HG02759 (cell line): ENCODE measurements around the gene ANKRD33B.

Experiments used
- ATAC-seq: cut with Tn5 transposase; IDR thresholded peaks from one replicate; pipeline ENCODE4 v1.9.1; 2021; ENCODE audit warnings: mild to moderate bottlenecking, moderate library complexity; ENCODE audit not compliant: unreplicated experiment

The ANKRD33B gene

GRCh38 chr5:10577371-10578292 lies 13.8 kb downstream of the ANKRD33B start:
- peak; percentile 51 for ATAC-seq

GRCh38 chr5:10578293-10578665 lies 14.4 kb downstream of the ANKRD33B start:
- ATAC-seq = no peak

DNA sequence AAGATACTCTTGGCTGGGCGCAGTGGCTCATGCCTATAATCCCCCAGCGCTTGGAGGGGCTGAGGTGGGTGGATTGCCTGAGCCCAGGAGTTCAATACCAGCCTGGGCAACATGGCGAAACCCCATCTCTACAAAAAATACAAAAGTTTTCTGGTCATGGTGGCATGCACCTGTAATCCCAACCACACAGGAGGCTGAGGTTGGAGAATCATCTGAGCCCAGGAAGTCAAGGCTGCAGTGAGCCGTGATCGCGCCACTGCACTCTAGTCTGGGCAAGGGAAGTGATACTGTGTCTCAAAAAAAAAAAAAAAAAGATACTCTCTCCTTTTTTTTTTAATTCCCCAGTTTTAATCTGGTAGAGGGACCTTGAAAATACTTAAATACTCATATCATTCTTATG lies 15.0 kb downstream of the ANKRD33B start:
- ATAC-seq = peak; percentile 58

DNA sequence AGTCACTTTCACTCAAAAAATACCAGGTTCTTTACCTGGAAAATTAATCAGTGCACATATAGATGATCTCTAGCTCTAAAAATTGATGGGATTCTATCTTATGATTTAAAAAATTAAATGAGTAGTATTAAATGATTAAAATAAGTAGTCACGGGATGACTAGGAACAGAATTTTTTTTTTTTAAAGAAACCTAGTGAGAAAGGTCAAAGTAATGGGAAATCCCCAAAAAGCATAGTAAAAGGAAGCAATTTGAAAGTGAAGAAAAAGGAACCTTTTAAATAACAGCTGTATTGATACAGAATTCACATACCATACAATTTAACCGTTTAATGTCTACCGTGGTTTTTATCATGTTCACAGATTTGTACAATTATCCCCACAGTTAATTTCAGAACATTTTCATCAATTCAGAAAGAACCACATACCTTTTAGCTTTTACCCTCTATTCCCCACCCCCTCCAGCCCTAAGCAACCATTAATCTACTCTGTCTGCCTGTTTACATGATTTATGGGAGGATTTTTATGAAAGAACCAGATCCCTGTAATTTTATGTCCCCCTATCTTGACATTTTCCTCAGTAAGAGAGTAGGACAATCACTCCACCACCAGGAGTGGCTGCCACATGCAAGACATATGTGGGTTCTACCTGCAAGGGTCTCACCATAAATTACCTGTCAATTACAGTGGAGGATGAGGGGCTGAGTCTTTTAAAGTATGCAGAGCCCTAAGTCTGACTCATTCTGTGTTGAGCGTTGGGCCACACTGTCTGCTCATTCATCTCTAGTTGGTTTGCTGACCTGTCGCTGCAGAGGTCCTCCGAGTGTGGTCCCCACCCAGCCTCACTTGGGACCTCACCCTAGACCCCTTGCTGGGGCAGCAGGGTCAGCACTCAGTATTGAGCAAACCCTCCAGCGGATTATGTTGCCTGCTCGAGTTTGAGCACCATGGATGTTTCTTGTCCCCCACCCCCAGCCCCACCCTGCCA lies 16.0 kb downstream of the ANKRD33B start:
- ATAC-seq = peak; percentile 40

DNA sequence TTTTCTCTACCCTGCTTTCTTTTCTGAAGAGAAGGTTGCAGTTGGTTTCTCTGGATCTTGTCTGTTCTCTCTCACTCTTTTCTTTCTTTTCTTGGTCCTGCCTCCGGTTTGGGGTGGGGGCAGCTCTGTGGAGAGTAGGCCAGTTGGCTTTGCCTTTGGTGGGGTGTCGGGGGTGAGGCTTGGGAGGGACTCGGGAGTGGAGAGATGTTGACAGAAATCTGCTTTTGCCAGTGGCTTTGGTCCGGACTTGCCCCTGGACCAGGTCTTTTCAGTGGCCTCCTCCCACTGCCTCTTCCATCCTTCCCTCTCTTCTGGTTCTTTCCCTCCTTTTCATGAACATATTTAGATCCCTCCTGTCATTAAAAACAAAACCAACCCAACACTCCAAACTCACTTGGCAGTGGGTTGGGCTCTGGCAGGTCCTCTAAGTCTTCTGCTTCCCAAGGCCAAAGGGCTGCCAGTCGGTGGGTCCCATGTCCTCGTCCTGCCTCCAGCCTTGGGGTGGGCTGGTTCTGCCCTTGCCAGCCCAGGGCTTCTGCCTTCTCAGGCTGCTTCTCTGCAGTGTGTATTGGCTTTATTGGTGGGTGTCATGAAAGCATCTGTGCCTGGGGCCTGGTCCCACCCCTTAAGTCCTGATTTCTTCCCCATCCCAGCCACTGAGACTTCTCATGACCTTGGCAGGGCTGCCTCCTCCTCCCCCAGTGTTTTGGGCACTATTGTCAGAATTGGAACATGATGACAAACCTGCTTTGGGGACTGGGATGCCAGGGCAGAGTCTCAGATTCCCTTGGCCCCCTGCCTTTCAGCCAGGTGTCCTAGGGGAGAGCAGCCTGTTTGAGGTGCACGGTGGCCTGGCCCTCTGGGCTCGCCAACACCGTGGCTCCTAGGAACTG lies 16.9 kb downstream of the ANKRD33B start:
- ATAC-seq = no peak

DNA sequence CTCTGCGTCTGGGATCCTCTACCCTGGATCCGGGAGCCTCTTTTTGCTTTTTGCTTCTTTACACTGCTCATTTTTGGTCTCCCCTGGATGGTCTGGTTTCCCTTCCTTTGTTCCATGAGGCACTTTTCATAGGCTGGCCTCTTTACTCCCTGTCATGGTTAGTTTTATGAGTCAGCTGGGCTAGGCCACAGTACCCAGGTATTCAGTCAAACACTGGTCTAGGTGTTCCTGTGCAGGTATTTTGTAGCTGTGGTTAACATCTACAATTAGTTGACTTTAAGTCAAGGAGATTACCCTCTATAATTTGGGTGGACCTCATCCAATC lies 17.5 kb downstream of the ANKRD33B start:
- no peak for ATAC-seq

DNA sequence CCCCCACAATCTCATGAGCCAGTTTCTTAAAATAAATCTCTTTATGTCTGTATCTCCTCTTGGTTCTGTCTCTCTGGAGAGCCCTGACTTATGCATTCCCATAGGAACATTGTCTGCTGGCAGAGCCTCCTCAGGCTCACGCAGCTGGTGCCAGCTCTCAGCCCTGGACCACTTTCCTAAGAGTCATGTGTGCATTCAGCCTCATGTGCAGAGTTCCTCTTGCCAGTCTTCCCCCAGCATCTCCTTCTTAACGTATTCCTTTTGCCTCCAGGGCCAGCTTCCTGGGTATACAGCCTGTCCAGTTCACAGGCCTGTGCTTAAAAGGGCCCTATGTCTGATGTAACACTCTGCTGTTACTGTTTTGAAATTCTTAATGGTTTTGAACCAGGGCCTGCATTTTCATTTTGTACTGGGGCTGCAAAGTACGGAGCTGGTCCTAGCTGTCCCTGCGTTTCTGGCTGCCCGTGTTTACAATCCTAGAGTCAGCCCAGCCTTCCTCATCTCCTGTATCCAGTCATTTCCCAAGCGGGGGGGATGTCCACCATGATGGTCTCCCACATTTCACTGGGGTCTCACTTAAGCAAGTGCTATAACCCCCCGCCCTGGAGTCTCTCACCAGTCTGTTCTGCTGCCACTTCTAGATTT lies 18.1 kb downstream of the ANKRD33B start:
- ATAC-seq = no peak

- no peak for ATAC-seq
Observed at GRCh38 chr5:10582512-10582897, 18.6 kb downstream of the ANKRD33B start.

GRCh38 chr5:10583663-10584572 lies 20.0 kb downstream of the ANKRD33B start:
- ATAC-seq = no peak

DNA sequence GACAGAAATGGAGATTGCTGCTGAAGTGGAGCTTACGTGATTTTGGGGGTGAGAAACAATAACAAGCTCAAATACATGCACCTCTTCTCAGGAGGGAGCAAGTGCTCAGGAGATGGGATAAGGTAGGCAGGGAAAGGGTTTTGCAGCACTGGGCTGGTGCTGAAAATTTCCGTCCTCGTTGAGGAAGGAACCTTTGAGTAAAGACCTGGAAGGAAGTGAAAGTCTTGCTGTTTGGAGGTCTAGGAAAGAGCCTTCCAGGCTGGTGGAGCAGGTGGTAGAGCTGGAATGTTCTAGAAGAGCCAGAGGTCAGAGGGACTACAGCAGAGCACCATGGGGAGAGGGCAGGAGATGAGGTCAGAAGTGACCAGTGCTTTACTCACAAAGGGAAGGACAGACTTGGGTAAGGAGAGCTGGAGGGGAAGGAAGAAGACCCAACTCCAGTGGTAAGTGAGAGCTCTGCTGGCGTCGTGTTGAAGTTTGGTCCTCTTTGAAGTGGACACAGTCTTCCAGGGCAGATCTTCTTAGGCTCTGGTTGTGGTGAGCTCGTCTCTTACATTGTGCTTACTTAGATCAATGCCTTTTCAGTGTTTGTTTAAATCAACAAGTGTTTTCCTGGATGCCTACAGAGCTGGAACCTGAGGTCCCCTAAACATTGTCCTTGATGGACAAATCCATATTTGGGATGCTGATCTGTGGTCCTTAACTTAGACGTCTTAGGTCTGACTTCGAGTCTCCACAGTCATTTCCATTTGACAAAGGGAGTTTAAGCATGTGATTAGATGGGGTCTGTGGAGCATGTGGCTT lies 21.0 kb downstream of the ANKRD33B start:
- ATAC-seq = no peak

GRCh38 chr5:10585518-10585915 lies 21.6 kb downstream of the ANKRD33B start:
- no peak for ATAC-seq

- ATAC-seq = no peak
Observed at GRCh38 chr5:10586008-10586407, 22.1 kb downstream of the ANKRD33B start.

GRCh38 chr5:10586555-10586954 lies 22.7 kb downstream of the ANKRD33B start:
- ATAC-seq = no peak

GRCh38 chr5:10588109-10588775 lies 24.4 kb downstream of the ANKRD33B start:
- no peak for ATAC-seq

- no peak for ATAC-seq
Observed at GRCh38 chr5:10588779-10589447, 25.0 kb downstream of the ANKRD33B start.

- ATAC-seq = no peak
Observed at GRCh38 chr5:10590226-10590999, 26.5 kb downstream of the ANKRD33B start.

DNA sequence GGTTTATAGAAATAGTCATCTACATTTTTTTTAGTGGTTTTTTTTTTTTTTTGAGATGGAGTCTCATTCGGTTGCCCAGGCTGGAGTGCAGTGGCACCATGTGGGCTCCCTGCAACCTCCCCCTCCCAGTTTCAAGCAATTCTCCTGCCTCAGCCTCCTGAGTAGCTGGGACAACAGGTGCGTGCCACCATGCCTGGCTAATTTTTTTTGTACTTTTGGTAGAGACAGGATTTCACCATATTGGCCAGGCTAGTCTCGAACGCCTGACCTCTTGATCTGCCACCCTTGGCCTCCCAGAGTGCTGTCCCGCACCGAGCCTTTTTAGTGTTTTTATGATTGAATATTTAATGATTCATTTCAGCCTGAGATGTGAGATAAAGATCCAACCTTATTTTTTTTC lies 27.3 kb downstream of the ANKRD33B start:
- no peak for ATAC-seq
